Nephron progenitor cell (in vitro differentiated cells): ENCODE measurements around the gene COX6A2.
"Not testable (repeated sequence)": the region's sequence is repeated elsewhere in the genome, so short reads cannot be mapped to it uniquely, and the experiment has no call there.

Experiments used
- DNase-seq: peaks from one replicate; pipeline ENCODE4 v3.0.0; 2021
- H3K27ac Mint-ChIP-seq: 2 replicates; pipeline ENCODE4 v1.8.0; 2021; ENCODE audit warnings: mild to moderate bottlenecking, moderate library complexity, mixed read lengths
- H3K27me3 Mint-ChIP-seq: 2 replicates; pipeline ENCODE4 v1.8.0; 2021; ENCODE audit warnings: mild to moderate bottlenecking, low read depth, mixed read lengths; ENCODE audit not compliant: poor library complexity
- H3K36me3 Mint-ChIP-seq: 2 replicates; pipeline ENCODE4 v1.8.0; 2021; ENCODE audit warnings: low read depth, mixed read lengths
- H3K4me1 Mint-ChIP-seq: 2 replicates; pipeline ENCODE4 v1.8.0; 2021; ENCODE audit warnings: mixed read lengths
- H3K4me3 Mint-ChIP-seq: 2 replicates; pipeline ENCODE4 v1.8.0; 2021; ENCODE audit warnings: mild to moderate bottlenecking, moderate library complexity, mixed read lengths
- H3K9me3 Mint-ChIP-seq: 2 replicates; pipeline ENCODE4 v1.8.0; 2021; ENCODE audit warnings: mild to moderate bottlenecking, moderate library complexity, mixed read lengths
- TF ChIP-seq, protein P1 (sequence below): fragments of 200-600 bp; sonication (generic); IDR thresholded peaks from 2 replicates; pipeline ENCODE4 v1.5.0; 2021; ENCODE audit warnings: antibody characterized with exemption

COX6A2 gene

DNA sequence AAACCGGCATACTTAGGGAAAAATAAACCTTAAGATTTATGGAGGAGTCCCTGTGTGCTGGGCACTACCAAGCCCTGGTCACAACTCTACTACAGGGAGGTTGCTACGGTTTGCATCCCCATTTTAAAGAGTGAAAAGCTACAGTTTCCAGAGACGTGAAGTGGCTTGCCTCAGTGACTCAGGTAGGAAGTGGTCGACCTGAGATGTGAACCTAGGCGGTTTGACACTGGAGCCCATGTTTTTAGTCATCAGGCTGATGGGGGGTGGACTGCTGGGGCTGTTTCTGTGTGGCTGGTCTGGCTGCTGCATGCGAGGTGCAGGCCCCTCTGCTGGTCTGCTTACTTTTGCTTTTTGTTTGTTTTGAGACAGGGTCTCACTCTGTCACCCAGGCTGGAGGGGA is 6.6 kb downstream of the COX6A2 start:
- Mint-ChIP-seq H3K9me3 (peaks cover 8% of the 10 kb centered on the region), H3K27me3 (peaks cover 47% of the 10 kb centered on the region), H3K36me3 (no peaks in the 10 kb centered on the region), H3K27ac (no peak overlapping the region), H3K4me1 (no peaks in the 10 kb centered on the region), H3K4me3 (no peak overlapping the region)
- DNase-seq: no peak
- TF ChIP-seq, protein P1, sequence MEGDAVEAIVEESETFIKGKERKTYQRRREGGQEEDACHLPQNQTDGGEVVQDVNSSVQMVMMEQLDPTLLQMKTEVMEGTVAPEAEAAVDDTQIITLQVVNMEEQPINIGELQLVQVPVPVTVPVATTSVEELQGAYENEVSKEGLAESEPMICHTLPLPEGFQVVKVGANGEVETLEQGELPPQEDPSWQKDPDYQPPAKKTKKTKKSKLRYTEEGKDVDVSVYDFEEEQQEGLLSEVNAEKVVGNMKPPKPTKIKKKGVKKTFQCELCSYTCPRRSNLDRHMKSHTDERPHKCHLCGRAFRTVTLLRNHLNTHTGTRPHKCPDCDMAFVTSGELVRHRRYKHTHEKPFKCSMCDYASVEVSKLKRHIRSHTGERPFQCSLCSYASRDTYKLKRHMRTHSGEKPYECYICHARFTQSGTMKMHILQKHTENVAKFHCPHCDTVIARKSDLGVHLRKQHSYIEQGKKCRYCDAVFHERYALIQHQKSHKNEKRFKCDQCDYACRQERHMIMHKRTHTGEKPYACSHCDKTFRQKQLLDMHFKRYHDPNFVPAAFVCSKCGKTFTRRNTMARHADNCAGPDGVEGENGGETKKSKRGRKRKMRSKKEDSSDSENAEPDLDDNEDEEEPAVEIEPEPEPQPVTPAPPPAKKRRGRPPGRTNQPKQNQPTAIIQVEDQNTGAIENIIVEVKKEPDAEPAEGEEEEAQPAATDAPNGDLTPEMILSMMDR: no peak

DNA sequence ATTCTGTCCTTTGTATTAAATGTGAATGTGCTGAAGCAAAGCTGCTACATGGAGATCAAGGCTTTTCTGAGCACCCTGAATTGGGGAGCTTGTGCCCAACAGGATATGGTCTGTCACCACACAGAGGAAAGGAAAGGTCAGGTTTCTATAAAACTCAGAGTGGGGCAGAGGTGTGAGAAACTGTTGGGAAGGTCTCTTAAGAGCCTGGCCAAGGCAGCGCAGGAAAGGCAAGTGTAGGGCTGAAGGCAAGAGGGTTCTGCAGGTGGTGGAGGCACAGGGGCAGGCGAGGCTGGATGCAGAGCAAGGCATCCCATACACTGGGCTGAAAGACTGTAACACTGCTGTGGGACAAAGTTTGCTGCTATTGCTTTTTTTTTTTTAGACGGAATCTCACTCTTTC is 8.1 kb downstream of the COX6A2 start:
- DNase-seq: no peak
- Mint-ChIP-seq H3K27me3 (peaks cover 44% of the 10 kb centered on the region), H3K4me1 (no peaks in the 10 kb centered on the region), H3K4me3 (no peak overlapping the region), H3K36me3 (no peaks in the 10 kb centered on the region), H3K9me3 (peaks cover 8% of the 10 kb centered on the region), H3K27ac (no peak overlapping the region)
- TF ChIP-seq, protein P1: no peak

DNA sequence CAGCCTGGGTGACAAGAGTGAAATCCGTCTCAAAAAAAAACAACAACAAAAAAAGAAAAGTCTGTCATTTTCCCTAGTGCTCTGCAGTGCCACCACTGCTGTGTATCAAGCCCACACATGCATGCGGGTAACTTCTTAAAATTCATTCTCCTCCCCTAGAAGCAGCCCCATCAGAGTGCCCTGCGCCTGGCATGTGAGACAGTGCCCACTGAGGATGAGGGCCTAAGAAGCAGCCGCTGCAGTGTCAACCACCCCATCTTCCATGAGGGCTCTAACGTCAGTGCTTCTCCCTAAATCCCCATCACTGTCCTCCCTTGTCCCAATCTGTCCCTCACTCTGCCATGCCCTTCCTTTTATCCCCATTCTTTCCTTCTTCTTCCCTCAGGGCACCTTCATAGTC is 10.2 kb downstream of the COX6A2 start:
- H3K36me3 Mint-ChIP-seq: no peaks in the 10 kb centered on the region
- no peak overlapping the region for H3K4me3 Mint-ChIP-seq
- H3K27me3 Mint-ChIP-seq: peaks cover 42% of the 10 kb centered on the region
- TF ChIP-seq, protein P1: no peak
- DNase-seq: no peak
- H3K27ac Mint-ChIP-seq: no peak overlapping the region
- H3K4me1 Mint-ChIP-seq: no peaks in the 10 kb centered on the region
- H3K9me3 Mint-ChIP-seq: peaks cover 8% of the 10 kb centered on the region

DNA sequence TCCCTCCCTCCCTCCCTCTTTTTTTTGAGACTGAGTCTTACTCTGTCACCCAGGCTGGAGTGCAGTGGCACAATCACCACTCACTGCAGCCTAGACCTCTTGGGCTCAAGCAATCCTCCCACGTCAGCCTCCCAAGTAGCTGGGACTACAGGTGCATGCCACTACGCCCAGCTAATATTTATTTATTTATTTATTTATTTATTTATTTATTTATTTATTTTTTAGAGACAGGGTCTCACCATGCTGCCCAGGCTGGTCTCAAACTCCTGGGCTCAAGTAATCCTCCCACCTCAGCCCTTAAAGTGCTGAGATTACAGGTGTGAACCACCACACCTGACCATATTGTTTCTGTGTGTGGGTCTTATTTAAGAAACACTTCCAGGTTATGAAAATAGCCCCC is 11.1 kb downstream of the COX6A2 start:
- H3K27me3 Mint-ChIP-seq: peaks cover 44% of the 10 kb centered on the region
- not testable (repeated sequence) for H3K4me3 Mint-ChIP-seq, H3K9me3 Mint-ChIP-seq, H3K27ac Mint-ChIP-seq, H3K36me3 Mint-ChIP-seq, H3K4me1 Mint-ChIP-seq, DNase-seq

DNA sequence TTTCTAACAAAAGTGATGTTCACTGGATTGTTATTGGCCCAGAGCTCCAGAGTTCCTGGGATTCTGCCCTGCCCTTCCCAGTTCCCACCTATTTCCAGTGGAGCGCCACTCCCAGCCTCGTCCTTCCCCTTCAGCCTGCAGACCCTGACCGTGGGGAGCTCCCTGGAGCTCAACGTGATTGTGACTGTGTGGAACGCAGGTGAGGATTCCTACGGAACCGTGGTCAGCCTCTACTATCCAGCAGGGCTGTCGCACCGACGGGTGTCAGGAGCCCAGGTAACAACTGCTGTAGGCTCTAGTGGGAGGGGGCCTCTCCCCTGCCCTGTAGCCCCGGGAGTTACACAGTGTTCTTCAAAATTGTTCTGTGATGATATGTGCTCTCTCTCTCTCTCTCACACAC is 11.8 kb downstream of the COX6A2 start:
- DNase-seq: no peak
- TF ChIP-seq, protein P1: no peak
- H3K4me3 Mint-ChIP-seq: no peak overlapping the region
- peaks cover 10% of the 10 kb centered on the region for H3K4me1 Mint-ChIP-seq
- H3K9me3 Mint-ChIP-seq: peaks cover 8% of the 10 kb centered on the region
- no peaks in the 10 kb centered on the region for H3K36me3 Mint-ChIP-seq
- H3K27ac Mint-ChIP-seq: no peak overlapping the region
- peaks cover 38% of the 10 kb centered on the region for H3K27me3 Mint-ChIP-seq

DNA sequence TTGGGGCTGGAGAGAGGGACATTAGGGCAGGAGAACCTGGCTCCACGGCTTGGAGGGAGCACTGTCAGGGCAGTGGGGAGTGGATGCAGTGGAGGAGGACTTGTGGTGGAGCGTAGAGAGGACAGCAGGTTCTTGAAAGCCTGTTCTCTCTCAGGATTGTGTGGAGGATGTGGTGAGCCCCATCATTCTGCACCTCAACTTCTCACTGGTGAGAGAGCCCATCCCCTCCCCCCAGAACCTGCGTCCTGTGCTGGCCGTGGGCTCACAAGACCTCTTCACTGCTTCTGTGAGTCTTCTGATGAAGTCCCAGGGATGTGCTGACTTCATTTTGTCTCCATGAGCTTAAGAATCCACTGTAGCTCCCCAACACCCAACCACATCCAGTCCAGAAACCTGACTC is 13.5 kb downstream of the COX6A2 start:
- H3K36me3 Mint-ChIP-seq: no peaks in the 10 kb centered on the region
- DNase-seq: no peak
- H3K4me1 Mint-ChIP-seq: peaks cover 12% of the 10 kb centered on the region
- no peak overlapping the region for H3K4me3 Mint-ChIP-seq
- TF ChIP-seq, protein P1: no peak
- H3K9me3 Mint-ChIP-seq: peaks cover 8% of the 10 kb centered on the region
- peaks cover 37% of the 10 kb centered on the region for H3K27me3 Mint-ChIP-seq
- no peak overlapping the region for H3K27ac Mint-ChIP-seq
